HG03103 (cell line): Measurements from ENCODE around the gene PEX16.
A peak's percentile ranks its signal among the peaks of the same experiment; 100 is the strongest.

Experiments
- ATAC-seq: cut with Tn5 transposase; IDR thresholded peaks from one replicate; pipeline ENCODE4 v1.9.1; 2021; ENCODE audit warnings: low read depth; ENCODE audit not compliant: unreplicated experiment

Gene PEX16

GRCh38 chr11:45917623-45918330, at the start of gene PEX16:
PEX16 (minus strand) TSS chr11:45917877; CDS start chr11:45917811, 66 bp downstream.
- ATAC-seq = peak; percentile 84

GRCh38 chr11:45964911-45965389, 47.3 kb upstream of the PEX16 start:
- no peak for ATAC-seq

- no peak for ATAC-seq
Measured at GRCh38 chr11:45961751-45962240, 44.1 kb upstream of the PEX16 start.

GRCh38 chr11:45960387-45961095, 42.9 kb upstream of the PEX16 start:
- ATAC-seq = no peak

GRCh38 chr11:45959851-45960250, 42.2 kb upstream of the PEX16 start:
- ATAC-seq = no peak

- no peak for ATAC-seq
Measured at GRCh38 chr11:45949992-45950407, 32.3 kb upstream of the PEX16 start.

GRCh38 chr11:45948356-45948755, 30.7 kb upstream of the PEX16 start:
- no peak for ATAC-seq

GRCh38 chr11:45947885-45948284, 30.2 kb upstream of the PEX16 start:
- no peak for ATAC-seq

- no peak for ATAC-seq
Measured at GRCh38 chr11:45945397-45945999, 27.8 kb upstream of the PEX16 start.

GRCh38 chr11:45942381-45942780, 24.7 kb upstream of the PEX16 start:
- ATAC-seq = no peak

GRCh38 chr11:45941285-45941684, 23.6 kb upstream of the PEX16 start:
- no peak for ATAC-seq

GRCh38 chr11:45939836-45940235, 22.2 kb upstream of the PEX16 start:
- ATAC-seq = no peak

GRCh38 chr11:45937916-45938315, 20.2 kb upstream of the PEX16 start:
- ATAC-seq = no peak

- ATAC-seq = no peak
Measured at GRCh38 chr11:45936511-45937054, 18.9 kb upstream of the PEX16 start.

- no peak for ATAC-seq
Measured at GRCh38 chr11:45935349-45936064, 17.8 kb upstream of the PEX16 start.

GRCh38 chr11:45934580-45935318, 17.1 kb upstream of the PEX16 start:
- ATAC-seq = no peak

- ATAC-seq = no peak
Measured at GRCh38 chr11:45933846-45934579, 16.3 kb upstream of the PEX16 start.

- ATAC-seq = no peak
Measured at GRCh38 chr11:45933131-45933831, 15.6 kb upstream of the PEX16 start.
